Progenitor cell of endocrine pancreas (in vitro differentiated cells): Measurements from ENCODE around the gene WSB2. TPM values are rescaled to one million over a fixed set of nuclear protein-coding genes. Genes with fewer than 3 reads are reported as not detected.

ENCODE experiments used
- DNase-seq: peaks from one replicate; pipeline ENCODE4 v3.0.0; 2021; ENCODE audit warnings: low spot score; ENCODE audit not compliant: unreplicated experiment
- H3K27ac Mint-ChIP-seq: 2 replicates; pipeline ENCODE4 v1.8.0; 2021; ENCODE audit warnings: mild to moderate bottlenecking, moderate library complexity, mixed read lengths
- H3K27me3 Mint-ChIP-seq: 2 replicates; pipeline ENCODE4 v1.8.0; 2021; ENCODE audit warnings: mixed read lengths
- H3K36me3 Mint-ChIP-seq: 2 replicates; pipeline ENCODE4 v1.8.0; 2022; ENCODE audit warnings: mixed read lengths; ENCODE audit not compliant: insufficient read depth
- H3K4me1 Mint-ChIP-seq: 2 replicates; pipeline ENCODE4 v1.8.0; 2021; ENCODE audit warnings: low read depth, mixed read lengths
- H3K4me3 Mint-ChIP-seq: 2 replicates; pipeline ENCODE4 v1.8.0; 2021; ENCODE audit warnings: low read depth, mild to moderate bottlenecking, moderate library complexity, mixed read lengths
- H3K9me3 Mint-ChIP-seq: 2 replicates; pipeline ENCODE4 v1.8.0; 2021; ENCODE audit warnings: low read depth, mixed read lengths
- CTCF ChIP-seq: fragments of 200-600 bp; sonication (generic); IDR thresholded peaks from one replicate; pipeline ENCODE4 v1.5.0; 2021; ENCODE audit warnings: antibody characterized with exemption, mild to moderate bottlenecking; ENCODE audit not compliant: unreplicated experiment
- total RNA-seq: library from RNA; stranded (reverse); gene quantifications from 2 replicates; pipeline ENCODE4 v1.2.1, GENCODE V29; 2021

The WSB2 gene
- total RNA-seq, 1 donor from 2014 or later: 46.9 TPM

GRCh38 chr12:118042091-118042490 lies 18.9 kb downstream of the WSB2 start:
- Mint-ChIP-seq H3K4me3 (no peak overlapping the region), H3K36me3 (peaks cover 42% of the 10 kb centered on the region), H3K9me3 (peaks cover 3% of the 10 kb centered on the region), H3K27me3 (no peaks in the 10 kb centered on the region), H3K27ac (no peak overlapping the region), H3K4me1 (peaks cover 6% of the 10 kb centered on the region)
- no peak for DNase-seq
- TF ChIP-seq CTCF: no peak

- Mint-ChIP-seq H3K4me1 (peaks cover 6% of the 10 kb centered on the region), H3K4me3 (no peak overlapping the region), H3K27me3 (no peaks in the 10 kb centered on the region), H3K36me3 (peaks cover 41% of the 10 kb centered on the region), H3K9me3 (peaks cover 3% of the 10 kb centered on the region), H3K27ac (no peak overlapping the region)
- DNase-seq: no peak
- TF ChIP-seq CTCF: no peak
Measured at GRCh38 chr12:118038137-118038536, 22.8 kb downstream of the WSB2 start.

GRCh38 chr12:118036672-118037411 lies 24.1 kb downstream of the WSB2 start:
- Mint-ChIP-seq H3K4me3 (no peak overlapping the region), H3K27me3 (no peaks in the 10 kb centered on the region), H3K9me3 (peaks cover 3% of the 10 kb centered on the region), H3K36me3 (peaks cover 36% of the 10 kb centered on the region), H3K27ac (no peak overlapping the region), H3K4me1 (peaks cover 6% of the 10 kb centered on the region)
- no peak for TF ChIP-seq CTCF
- no peak for DNase-seq

- H3K27ac Mint-ChIP-seq: no peak overlapping the region
- DNase-seq: no peak
- no peaks in the 10 kb centered on the region for H3K27me3 Mint-ChIP-seq
- H3K36me3 Mint-ChIP-seq: peaks cover 32% of the 10 kb centered on the region
- H3K9me3 Mint-ChIP-seq: no peaks in the 10 kb centered on the region
- H3K4me1 Mint-ChIP-seq: peaks cover 6% of the 10 kb centered on the region
- H3K4me3 Mint-ChIP-seq: no peak overlapping the region
- no peak for TF ChIP-seq CTCF
Measured at GRCh38 chr12:118035190-118036041, 25.6 kb downstream of the WSB2 start.

GRCh38 chr12:118034429-118035189 lies 26.4 kb downstream of the WSB2 start:
- no peaks in the 10 kb centered on the region for H3K9me3 Mint-ChIP-seq
- H3K27me3 Mint-ChIP-seq: no peaks in the 10 kb centered on the region
- H3K36me3 Mint-ChIP-seq: peaks cover 32% of the 10 kb centered on the region
- no peak overlapping the region for H3K4me3 Mint-ChIP-seq
- no peak for DNase-seq
- H3K27ac Mint-ChIP-seq: no peak overlapping the region
- H3K4me1 Mint-ChIP-seq: peaks cover 6% of the 10 kb centered on the region
- TF ChIP-seq CTCF: peak; percentile 54
